HepG2 (cell line): ENCODE measurements around the gene ARVCF.

Experiments used
- EZH2 ChIP-seq: conservative IDR thresholded peaks from 2 replicates; pipeline ENCODE4 v1.6.1; 2012; ENCODE audit warnings: mild to moderate bottlenecking, low read depth, low read length, moderate library complexity
- JUND ChIP-seq: sonication (generic); formaldehyde crosslinking; IDR thresholded peaks from 2 replicates; pipeline ENCODE4 v1.8.0; 2022; ENCODE audit warnings: mild to moderate bottlenecking, missing genetic modification reagents
- KLF16 ChIP-seq, 2 experiments: sonication (generic) in 1 of 2; formaldehyde crosslinking in 1 of 2; IDR thresholded peaks; 2 replicates each; pipeline versions ENCODE4 v1.6.1 to v1.8.0; 2016 to 2023; ENCODE audit warnings: missing genetic modification reagents in 2 of 2, missing compliant biosample characterization in 1 of 2
- PREB ChIP-seq: sonication (generic); formaldehyde crosslinking; IDR thresholded peaks from 2 replicates; pipeline ENCODE4 v1.4.0; 2020; ENCODE audit warnings: missing genetic modification reagents
- RARA ChIP-seq: IDR thresholded peaks from 2 replicates; pipeline ENCODE4 v1.6.1; 2016; ENCODE audit warnings: missing genetic modification reagents, missing compliant biosample characterization
- SALL1 ChIP-seq: sonication (generic); formaldehyde crosslinking; IDR thresholded peaks from 2 replicates; pipeline ENCODE4 v1.8.0; 2022; ENCODE audit warnings: mild to moderate bottlenecking, missing genetic modification reagents
- TARDBP ChIP-seq: sonication (generic); formaldehyde crosslinking; IDR thresholded peaks from 2 replicates; pipeline ENCODE4 v1.8.0; 2022; ENCODE audit warnings: mild to moderate bottlenecking, missing genetic modification reagents
- TF ChIP-seq, protein P1 (sequence below): sonication (generic); formaldehyde crosslinking; IDR thresholded peaks from 2 replicates; pipeline ENCODE4 v1.5.1; 2020; ENCODE audit warnings: missing genetic modification reagents, mild to moderate bottlenecking, borderline replicate concordance
- TF ChIP-seq, protein P2 (sequence below): sonication (generic); formaldehyde crosslinking; IDR thresholded peaks from 2 replicates; pipeline ENCODE4 v1.4.0; 2020; ENCODE audit warnings: missing genetic modification reagents

DNA sequence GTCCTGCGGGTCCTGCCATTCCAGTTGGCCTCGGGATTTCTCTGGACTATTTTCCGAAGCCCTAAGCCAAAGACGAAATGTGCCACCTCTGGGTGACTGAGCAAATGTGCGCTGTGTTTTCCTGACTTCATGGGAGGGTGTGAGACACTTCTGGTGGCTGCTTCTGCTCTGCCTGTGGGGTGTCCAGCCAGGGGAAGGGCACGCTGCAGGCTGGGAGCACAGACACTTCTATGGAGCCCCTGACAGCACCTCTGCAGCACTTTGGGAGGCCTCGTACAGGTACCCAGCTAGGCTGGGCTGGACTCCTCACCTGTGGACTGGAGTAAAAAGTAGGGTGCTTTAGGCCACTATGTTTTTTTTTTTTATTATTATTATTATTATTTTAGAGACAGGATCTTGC lies 22.0 kb upstream of the ARVCF start:
- TF ChIP-seq, protein P1, sequence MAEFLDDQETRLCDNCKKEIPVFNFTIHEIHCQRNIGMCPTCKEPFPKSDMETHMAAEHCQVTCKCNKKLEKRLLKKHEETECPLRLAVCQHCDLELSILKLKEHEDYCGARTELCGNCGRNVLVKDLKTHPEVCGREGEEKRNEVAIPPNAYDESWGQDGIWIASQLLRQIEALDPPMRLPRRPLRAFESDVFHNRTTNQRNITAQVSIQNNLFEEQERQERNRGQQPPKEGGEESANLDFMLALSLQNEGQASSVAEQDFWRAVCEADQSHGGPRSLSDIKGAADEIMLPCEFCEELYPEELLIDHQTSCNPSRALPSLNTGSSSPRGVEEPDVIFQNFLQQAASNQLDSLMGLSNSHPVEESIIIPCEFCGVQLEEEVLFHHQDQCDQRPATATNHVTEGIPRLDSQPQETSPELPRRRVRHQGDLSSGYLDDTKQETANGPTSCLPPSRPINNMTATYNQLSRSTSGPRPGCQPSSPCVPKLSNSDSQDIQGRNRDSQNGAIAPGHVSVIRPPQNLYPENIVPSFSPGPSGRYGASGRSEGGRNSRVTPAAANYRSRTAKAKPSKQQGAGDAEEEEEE (CRISPR knock-in tag): no peak
- TF ChIP-seq JUND (CRISPR knock-in tag) (no peak), EZH2 (no peak), TARDBP (CRISPR knock-in tag) (no peak), RARA (CRISPR knock-in tag) (no peak), SALL1 (no peak), KLF16 (CRISPR knock-in tag; IDR thresholded peaks at IDR 0.05) (no peak), PREB (CRISPR knock-in tag) (no peak)
- TF ChIP-seq, protein P2, sequence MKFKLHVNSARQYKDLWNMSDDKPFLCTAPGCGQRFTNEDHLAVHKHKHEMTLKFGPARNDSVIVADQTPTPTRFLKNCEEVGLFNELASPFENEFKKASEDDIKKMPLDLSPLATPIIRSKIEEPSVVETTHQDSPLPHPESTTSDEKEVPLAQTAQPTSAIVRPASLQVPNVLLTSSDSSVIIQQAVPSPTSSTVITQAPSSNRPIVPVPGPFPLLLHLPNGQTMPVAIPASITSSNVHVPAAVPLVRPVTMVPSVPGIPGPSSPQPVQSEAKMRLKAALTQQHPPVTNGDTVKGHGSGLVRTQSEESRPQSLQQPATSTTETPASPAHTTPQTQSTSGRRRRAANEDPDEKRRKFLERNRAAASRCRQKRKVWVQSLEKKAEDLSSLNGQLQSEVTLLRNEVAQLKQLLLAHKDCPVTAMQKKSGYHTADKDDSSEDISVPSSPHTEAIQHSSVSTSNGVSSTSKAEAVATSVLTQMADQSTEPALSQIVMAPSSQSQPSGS (CRISPR knock-in tag): no peak
